Activated CD8-positive, alpha-beta memory T cell treated with anti-CD3 and anti-CD28 coated beads for 1 hour (primary cell): ENCODE data around the gene OBSL1.

Source experiments
- DNase-seq, 2 donors: peaks; one replicate each; pipeline ENCODE4 v3.0.0-alpha.2; 2020; ENCODE audit warnings: low read depth in 1 of 2; ENCODE audit errors: extremely low read depth in 1 of 2

Gene OBSL1

GRCh38 chr2:219571311-219572236 is at the start of gene OBSL1:
OBSL1 (minus strand) TSS chr2:219571539; CDS start chr2:219571232, 307 bp downstream.
- DNase-seq, result no peak

GRCh38 chr2:219620546-219620945 is 49.2 kb upstream of the OBSL1 start:
- DNase-seq, result no peak

- no peak for DNase-seq
Observed at GRCh38 chr2:219619235-219619634, 47.9 kb upstream of the OBSL1 start.

GRCh38 chr2:219618733-219619122 is 47.4 kb upstream of the OBSL1 start:
- DNase-seq, result no peak

- no peak for DNase-seq
Observed at GRCh38 chr2:219616550-219616949, 45.2 kb upstream of the OBSL1 start.

GRCh38 chr2:219615894-219616293 is 44.6 kb upstream of the OBSL1 start:
- no peak for DNase-seq

- no peak for DNase-seq
Observed at GRCh38 chr2:219615036-219615435, 43.7 kb upstream of the OBSL1 start.

- DNase-seq, result no peak
Observed at GRCh38 chr2:219614076-219614860, 42.9 kb upstream of the OBSL1 start.

- no peak for DNase-seq
Observed at GRCh38 chr2:219613461-219614070, 42.2 kb upstream of the OBSL1 start.

- no peak for DNase-seq
Observed at GRCh38 chr2:219612577-219613286, 41.4 kb upstream of the OBSL1 start.

GRCh38 chr2:219611866-219612576 is 40.7 kb upstream of the OBSL1 start:
- DNase-seq, result no peak

- DNase-seq, result no peak
Observed at GRCh38 chr2:219611306-219611705, 40.0 kb upstream of the OBSL1 start.

- DNase-seq, result no peak
Observed at GRCh38 chr2:219609149-219609750, 37.9 kb upstream of the OBSL1 start.

GRCh38 chr2:219608399-219608964 is 37.1 kb upstream of the OBSL1 start:
- DNase-seq, result no peak

GRCh38 chr2:219607931-219608330 is 36.6 kb upstream of the OBSL1 start:
- DNase-seq, result no peak

GRCh38 chr2:219605607-219605954 is 34.2 kb upstream of the OBSL1 start:
- no peak for DNase-seq

- no peak for DNase-seq
Observed at GRCh38 chr2:219603771-219604170, 32.4 kb upstream of the OBSL1 start.

- DNase-seq, result no peak
Observed at GRCh38 chr2:219598308-219599078, 27.2 kb upstream of the OBSL1 start.
